HepG2 (cell line): Measurements from ENCODE around the gene ELMOD3. TPM values are rescaled to one million over a fixed set of nuclear protein-coding genes. Genes with fewer than 3 reads are reported as not detected.

Experiments
- ATAC-seq: fragments of 200-7000 bp; cut with Tn5 transposase; 3 replicates; pipeline ENCODE4 v1.9.1; 2020; ENCODE audit warnings: mild to moderate bottlenecking, moderate library complexity
- BruUV-seq: library from RNA; stranded (reverse); fragments of 400-500 nt; replicated peaks from 2 replicates; lab custom pipeline; 2021; lab: Mats Ljungman, UMichigan
- CTCF ChIA-PET: fragments of 300-600 bp; formaldehyde crosslinking; extraction: SDS; loops from one replicate; lab custom pipeline; 2021; ENCODE audit warnings: low total read pairs, inconsistent platforms, low intra/inter-chr PET ratio; lab: Yijun Ruan, JAX
- POLR2A ChIA-PET: fragments of 350-600 bp; sonication (Branson Sonifier 250); formaldehyde crosslinking; loops from one replicate; lab custom pipeline; 2020; ENCODE audit warnings: antibody characterized with exemption, inconsistent platforms; lab: Yijun Ruan, JAX
- DNase-seq: peaks from one replicate; pipeline ENCODE4 v3.0.0-alpha.2; 2015; ENCODE audit warnings: low spot score
- FAIRE-seq: peaks from 3 replicates; lab custom pipeline; 2011; peaks lifted over from hg19 to GRCh38; lab: Jason Lieb, UNC
- H2AFZ ChIP-seq: one replicate; pipeline ENCODE4 v1.6.1; 2011; ENCODE audit warnings: low read length, inconsistent platforms
- H3K27ac ChIP-seq: fragments of 300-600 bp; 3 replicates; pipeline ENCODE4 v1.8.0; 2011; ENCODE audit warnings: mixed run types, mild to moderate bottlenecking, mixed read lengths, low read length, inconsistent platforms; ENCODE audit not compliant: insufficient read depth; ENCODE audit errors: extremely low read length
- H3K27me3 ChIP-seq, 2 experiments: fragments of 200-600 bp in 1 of 2; 2 replicates in 1 of 2; 3 replicates in 1 of 2; pipeline versions ENCODE4 v1.6.0 to v1.8.0; 2011; ENCODE audit warnings: low read length in 2 of 2, mild to moderate bottlenecking in 2 of 2, moderate library complexity in 2 of 2, inconsistent platforms in 1 of 2; ENCODE audit not compliant: insufficient read depth in 2 of 2, control insufficient read depth in 1 of 2
- H3K36me3 ChIP-seq, 2 experiments: fragments of 200-600 bp in 1 of 2; replicated peaks in 1 of 2; 2 replicates in 1 of 2; 3 replicates in 1 of 2; pipeline versions ENCODE4 v1.5.1 to v1.8.0; 2011; ENCODE audit warnings: low read length in 2 of 2, inconsistent platforms in 1 of 2; ENCODE audit not compliant: insufficient read depth in 2 of 2, control insufficient read depth in 1 of 2
- H3K4me1 ChIP-seq: 2 replicates; pipeline ENCODE4 v1.5.1; 2012; ENCODE audit warnings: low read length, inconsistent platforms; ENCODE audit not compliant: insufficient read depth
- H3K4me2 ChIP-seq: 2 replicates; pipeline ENCODE4 v1.6.0; 2011; ENCODE audit warnings: low read depth, low read length, inconsistent platforms
- H3K4me3 ChIP-seq, 3 experiments: fragments of 200-600 bp in 1 of 3; sonication (generic), shearing (Covaris generic) in 1 of 3; replicated peaks in 1 of 3; 2 replicates each; pipeline ENCODE4 v1.5.1; 2011 to 2016; ENCODE audit warnings: low read length in 3 of 3, inconsistent platforms in 2 of 3, low read depth in 2 of 3, mild to moderate bottlenecking in 2 of 3, control low read depth in 1 of 3, mixed read lengths in 1 of 3; ENCODE audit not compliant: insufficient read depth in 1 of 3
- H3K79me2 ChIP-seq: one replicate; pipeline ENCODE4 v1.6.1; 2011; ENCODE audit warnings: low read length, inconsistent platforms; ENCODE audit not compliant: insufficient read depth
- H3K9ac ChIP-seq: 2 replicates; pipeline ENCODE4 v1.6.0; 2011; ENCODE audit warnings: mild to moderate bottlenecking, low read depth, low read length, inconsistent platforms; ENCODE audit not compliant: insufficient read depth
- H3K9me3 ChIP-seq: 2 replicates; pipeline ENCODE4 v1.5.1; 2012; ENCODE audit warnings: mild to moderate bottlenecking, low read length
- H4K20me1 ChIP-seq: 2 replicates; pipeline ENCODE4 v1.6.0; 2011; ENCODE audit warnings: inconsistent platforms, mild to moderate bottlenecking, low read length, moderate library complexity; ENCODE audit not compliant: insufficient read depth
- IKZF1 ChIP-seq: fragments of 450-650 bp; IDR thresholded peaks from 2 replicates; pipeline ENCODE4 v1.7.1; 2016
- MAFK ChIP-seq, 2 experiments: IDR thresholded peaks in 1 of 2; conservative IDR thresholded peaks in 1 of 2; 2 replicates each; pipeline ENCODE4 v1.6.1; 2011; ENCODE audit warnings: improper control_type of control experiment in 2 of 2, low read length in 2 of 2
- ZNF207 ChIP-seq: fragments of 450-650 bp; IDR thresholded peaks from 2 replicates; pipeline ENCODE4 v1.6.1; 2016; ENCODE audit warnings: antibody characterized with exemption, borderline replicate concordance
- ZNF235 ChIP-seq: sonication (generic); formaldehyde crosslinking; IDR thresholded peaks from 2 replicates; pipeline ENCODE4 v1.8.1; 2023; ENCODE audit warnings: mild to moderate bottlenecking, missing genetic modification reagents, borderline replicate concordance
- ZNF24 ChIP-seq: fragments of 450-650 bp; IDR thresholded peaks from 2 replicates; pipeline ENCODE4 v1.6.1; 2017; ENCODE audit warnings: antibody characterized with exemption, mild to moderate bottlenecking
- ZNF652 ChIP-seq: IDR thresholded peaks from 2 replicates; pipeline ENCODE4 v1.6.1; 2016; ENCODE audit warnings: low read depth, borderline replicate concordance
- ZNF841 ChIP-seq: sonication (generic); formaldehyde crosslinking; IDR thresholded peaks from 2 replicates; pipeline ENCODE4 v1.8.1; 2023; ENCODE audit warnings: missing genetic modification reagents, borderline replicate concordance
- ZNF891 ChIP-seq: sonication (generic); formaldehyde crosslinking; IDR thresholded peaks from 2 replicates; pipeline ENCODE4 v1.5.0; 2020; ENCODE audit warnings: mild to moderate bottlenecking, missing genetic modification reagents
- ZSCAN22 ChIP-seq: sonication (generic); formaldehyde crosslinking; IDR thresholded peaks from 2 replicates; pipeline ENCODE4 v1.4.0; 2020; ENCODE audit warnings: mild to moderate bottlenecking, missing genetic modification reagents
- WGBS: methylation state at CpG from one replicate; pipeline ENCODE4 v1.1.6; 2017; ENCODE audit warnings: low lambda C conversion rate; 5-methylcytosine and 5-hydroxymethylcytosine counted together
- in situ Hi-C: cut with HindIII; loops from 2 replicates; pipeline ENCODE4 v1.10.0; 2017; ENCODE audit warnings: low pct_unique_long_range_greater_than_20kb; ENCODE audit not compliant: extremely low pct_ligation_motif_present
- intact Hi-C: fragments of 100-400 bp; cut with micrococcal nuclease; formaldehyde crosslinking; loops from one replicate; pipeline ENCODE4 v1.10.0; 2022; ENCODE audit not compliant: unreplicated experiment
- polyA plus RNA-seq, 8 experiments: library from polyadenylated mRNA; depleted of rRNA in 3 of 8; stranded (reverse) in 7 of 8; unstranded in 1 of 8; fragments of >200 nt; fragmentation: Illumina TruSeq in 4 of 8; extraction: Trizol in 4 of 8; gene quantifications; 2 replicates each; pipeline versions ENCODE4 v1.2.1 to v1.2.3, GENCODE V29; 2011 to 2016; ENCODE audit warnings: low read depth in 4 of 8, missing spikeins in 1 of 8, mixed read lengths in 1 of 8; ENCODE audit not compliant: insufficient read depth in 1 of 8
- total RNA-seq, 5 experiments: library from RNA; depleted of rRNA; stranded (reverse); fragments of >200 nt; fragmentation: Illumina TruSeq; extraction: Trizol; gene quantifications; 2 replicates each; pipeline ENCODE4 v1.2.3, GENCODE V29; 2016; ENCODE audit warnings: low read depth in 1 of 5
- TF ChIP-seq, protein P1 (sequence below): sonication (generic); formaldehyde crosslinking; IDR thresholded peaks from 2 replicates; pipeline ENCODE4 v1.5.0; 2020; ENCODE audit warnings: mild to moderate bottlenecking, missing genetic modification reagents

ELMOD3 gene
- total and polyA plus RNA-seq, 2 of the 13 experiments (the other 11 are each of a cell fraction or from before 2014, with no cell fraction given) = 13.3 to 19.5 TPM

DNA sequence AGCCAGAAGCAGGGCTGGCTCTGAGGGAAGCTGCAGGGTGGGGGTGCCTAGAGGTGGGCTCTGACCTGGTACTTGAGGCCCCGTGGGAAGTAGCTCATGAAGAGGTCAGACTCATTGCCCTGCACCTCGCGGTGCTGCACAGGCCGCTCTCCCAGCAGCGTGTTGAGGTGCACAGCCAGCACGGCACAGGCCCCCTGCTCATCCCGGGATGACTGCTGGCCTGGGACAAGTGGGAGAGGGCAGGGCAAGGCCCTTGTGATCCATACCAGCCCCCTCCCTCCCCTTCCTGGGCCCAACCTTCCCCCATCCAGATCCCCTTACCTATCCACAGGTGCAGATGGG lies 46.9 kb downstream of the ELMOD3 start:
- FAIRE-seq (no peak), DNase-seq (no peak), ATAC-seq (peak; percentile 36)
- Histone ChIP-seq H3K36me3 (no peaks in the 10 kb centered on the region), H3K4me1 (peaks cover 51% of the 10 kb centered on the region), H3K9ac (no peak overlapping the region), H3K27me3 (no peaks in the 10 kb centered on the region), H3K4me2 (peak overlapping the region; percentile 28; the same call in 1 of the 2 replicates), H2AFZ (no peak overlapping the region), H3K4me3 (no peak overlapping the region; a peak in 1 of 6 replicates), H3K79me2 (no peaks in the 10 kb centered on the region), H3K27ac (no peak overlapping the region), H4K20me1 (no peaks in the 10 kb centered on the region), H3K9me3 (no peaks in the 10 kb centered on the region)
- intact Hi-C loops (no loop called here), in situ Hi-C loops (no loop called here)
- TF ChIP-seq ZNF891 (CRISPR knock-in tag) (no peak), IKZF1 (no peak), ZNF841 (CRISPR knock-in tag) (no peak), ZNF652 (CRISPR knock-in tag) (no peak), ZNF207 (no peak), ZNF24 (no peak), ZNF235 (CRISPR knock-in tag) (no peak), MAFK (conservative IDR thresholded peaks at IDR 0.05 in 1 of 2, IDR thresholded peaks at IDR 0.05 in 1 of 2; ENCODE audit: low read length in 2 of 2) (no peak), ZSCAN22 (CRISPR knock-in tag) (no peak)
- TF ChIP-seq, protein P1, sequence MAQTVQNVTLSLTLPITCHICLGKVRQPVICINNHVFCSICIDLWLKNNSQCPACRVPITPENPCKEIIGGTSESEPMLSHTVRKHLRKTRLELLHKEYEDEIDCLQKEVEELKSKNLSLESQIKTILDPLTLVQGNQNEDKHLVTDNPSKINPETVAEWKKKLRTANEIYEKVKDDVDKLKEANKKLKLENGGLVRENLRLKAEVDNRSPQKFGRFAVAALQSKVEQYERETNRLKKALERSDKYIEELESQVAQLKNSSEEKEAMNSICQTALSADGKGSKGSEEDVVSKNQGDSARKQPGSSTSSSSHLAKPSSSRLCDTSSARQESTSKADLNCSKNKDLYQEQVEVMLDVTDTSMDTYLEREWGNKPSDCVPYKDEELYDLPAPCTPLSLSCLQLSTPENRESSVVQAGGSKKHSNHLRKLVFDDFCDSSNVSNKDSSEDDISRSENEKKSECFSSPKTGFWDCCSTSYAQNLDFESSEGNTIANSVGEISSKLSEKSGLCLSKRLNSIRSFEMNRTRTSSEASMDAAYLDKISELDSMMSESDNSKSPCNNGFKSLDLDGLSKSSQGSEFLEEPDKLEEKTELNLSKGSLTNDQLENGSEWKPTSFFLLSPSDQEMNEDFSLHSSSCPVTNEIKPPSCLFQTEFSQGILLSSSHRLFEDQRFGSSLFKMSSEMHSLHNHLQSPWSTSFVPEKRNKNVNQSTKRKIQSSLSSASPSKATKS (CRISPR knock-in tag) = no peak
- 28% methylated on average over 2 of the region's 7 CpGs for WGBS
- no TSS peak for BruUV-seq
- POLR2A ChIA-PET = interaction anchor here (1.2 to 3.4 kb wide), 3 partner anchors 17 to 137 kb away, joined by 3 to 13 read pairs (median 4); partner anchors contain the start of genes ELMOD3, MAT2A, RETSAT and SH2D6
- CTCF ChIA-PET = no interaction called here
